Measurements from ENCODE around the gene NEO1. TPM values are rescaled to one million over a fixed set of nuclear protein-coding genes. Genes with fewer than 3 reads are reported as not detected.

NEO1 gene
- polyA plus RNA-seq, 1 of the 3 experiments (the other 2 are of a cell fraction): 13.1 TPM

DNA sequence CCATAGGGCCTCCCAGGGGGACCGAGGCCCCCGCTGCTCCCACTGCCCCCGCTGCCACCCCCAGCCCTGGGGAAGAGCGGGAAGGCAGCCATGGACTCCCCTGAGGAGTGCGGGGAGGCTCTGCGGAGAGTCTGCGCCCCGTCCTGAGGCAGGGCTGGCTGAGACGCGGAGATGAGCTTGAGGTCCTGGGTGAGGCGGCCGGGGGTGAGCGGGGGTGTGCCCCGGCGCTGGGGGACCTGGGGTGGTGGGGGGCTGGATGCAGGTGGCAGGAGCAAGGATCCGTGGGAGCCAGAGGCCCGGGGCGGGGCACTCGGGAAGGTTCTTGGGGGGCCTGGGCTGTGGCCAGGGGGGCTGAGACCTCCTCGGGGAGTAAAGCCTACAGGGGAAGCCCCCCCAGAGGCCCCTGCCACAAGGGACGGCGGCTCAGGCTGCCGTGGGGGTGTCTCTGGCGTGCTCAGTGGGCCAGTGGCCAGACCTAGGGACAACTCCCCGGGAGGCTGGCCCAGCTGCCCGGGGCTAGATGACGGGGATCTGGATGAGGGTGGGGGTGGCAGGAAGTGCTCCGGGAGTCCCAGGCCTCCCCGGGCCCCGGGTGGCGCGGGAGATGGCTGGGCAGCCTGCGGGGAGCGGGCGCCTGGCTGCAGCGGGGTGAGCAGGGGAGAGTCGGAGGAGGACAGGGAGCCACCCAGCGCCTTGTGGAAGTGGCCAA lies 270.6 kb downstream of the NEO1 start:
- WGBS (ENCODE audit: low lambda C conversion rate): 57% methylated on average over 30 of the region's 38 CpGs

DNA sequence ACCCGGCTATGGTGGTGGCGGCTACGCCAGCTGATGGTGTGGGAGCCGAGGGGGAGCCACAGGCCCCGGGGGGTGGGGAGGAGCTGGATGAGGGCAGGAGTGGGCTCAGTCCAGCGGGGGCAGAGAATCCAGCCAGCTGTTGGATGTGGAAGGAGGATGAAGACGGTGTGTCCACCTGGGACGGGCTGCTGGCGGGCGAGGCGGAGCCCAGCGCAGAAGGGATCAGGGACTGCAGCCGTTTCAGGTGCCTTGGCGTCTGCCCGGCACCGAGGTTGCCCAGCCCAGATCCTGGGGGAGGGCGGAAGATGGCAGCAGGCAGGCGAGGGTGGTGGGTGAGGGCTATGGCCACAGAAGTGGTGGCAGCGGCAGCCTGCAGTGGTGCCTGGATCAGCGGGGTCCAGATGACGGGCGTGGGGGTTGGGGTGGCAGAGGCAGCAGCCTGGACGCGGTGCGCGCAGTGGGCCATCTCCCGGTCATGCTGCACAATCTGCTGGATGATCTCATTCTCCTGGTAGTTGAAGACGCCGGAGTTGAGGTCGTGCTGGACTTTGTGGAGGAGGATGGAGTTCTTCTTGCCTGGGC lies 271.2 kb downstream of the NEO1 start:
- Histone ChIP-seq H3K9me2 (no peaks in the 10 kb centered on the region), H3K27ac (ENCODE audit: low read depth in 2 of 2, low read length in 1 of 2) (no peak overlapping the region), H3F3A (replicated peaks; ENCODE audit: insufficient read depth) (no peaks in the 10 kb centered on the region), H3K4me1 (ENCODE audit: control insufficient read depth in 1 of 2, insufficient read depth in 2 of 2, low read depth in 1 of 2, low read length in 1 of 2) (peaks cover 0 to under 1% of the 10 kb centered on the region in 2 experiments; a peak in 1 of 4 replicates), H3K9ac (no peak overlapping the region), H3K4me2 (no peak overlapping the region), H4K20me1 (ENCODE audit: insufficient read depth) (no peaks in the 10 kb centered on the region), H3K9me3 (no peaks in the 10 kb centered on the region), H3K36me3 (replicated peaks in 1 of 2; ENCODE audit: control insufficient read depth in 1 of 2, insufficient read depth in 2 of 2, low read length in 1 of 2) (no peaks in the 10 kb centered on the region), H3K27me3 (ENCODE audit: insufficient read depth) (no peaks in the 10 kb centered on the region), H3K4me3 (ENCODE audit: low read depth in 2 of 2, low read length in 1 of 2) (no peak overlapping the region), H2AFZ (ENCODE audit: low read depth) (no peak overlapping the region), H3K79me2 (ENCODE audit: insufficient read depth) (no peaks in the 10 kb centered on the region)
- ChIA-PET CTCF (no interaction called here), POLR2A (no interaction called here)
- WGBS (ENCODE audit: low lambda C conversion rate): 81% methylated on average over 30 of the region's 30 CpGs
- DNase-seq: no peak
- TF ChIP-seq, protein P1, sequence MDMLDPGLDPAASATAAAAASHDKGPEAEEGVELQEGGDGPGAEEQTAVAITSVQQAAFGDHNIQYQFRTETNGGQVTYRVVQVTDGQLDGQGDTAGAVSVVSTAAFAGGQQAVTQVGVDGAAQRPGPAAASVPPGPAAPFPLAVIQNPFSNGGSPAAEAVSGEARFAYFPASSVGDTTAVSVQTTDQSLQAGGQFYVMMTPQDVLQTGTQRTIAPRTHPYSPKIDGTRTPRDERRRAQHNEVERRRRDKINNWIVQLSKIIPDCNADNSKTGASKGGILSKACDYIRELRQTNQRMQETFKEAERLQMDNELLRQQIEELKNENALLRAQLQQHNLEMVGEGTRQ (IDR thresholded peaks at IDR 0.05; ENCODE audit: borderline replicate concordance, low read depth, low read length): no peak
- no peak for TF ChIP-seq EP300 (IDR thresholded peaks at IDR 0.05; ENCODE audit: borderline replicate concordance in 1 of 2, low read depth in 1 of 2, low read length in 1 of 2)
- TF ChIP-seq JUND (IDR thresholded peaks at IDR 0.05): no peak
- TF ChIP-seq MXI1 (IDR thresholded peaks at IDR 0.05; ENCODE audit: low read depth, low read length): no peak
- TF ChIP-seq TCF12 (IDR thresholded peaks at IDR 0.05): no peak
- TF ChIP-seq GATA2 (CRISPR knock-in tag; IDR thresholded peaks at IDR 0.05): no peak
- TF ChIP-seq TAF1 (IDR thresholded peaks at IDR 0.05; ENCODE audit: borderline replicate concordance, low read depth, low read length): no peak
- TF ChIP-seq, protein P2, sequence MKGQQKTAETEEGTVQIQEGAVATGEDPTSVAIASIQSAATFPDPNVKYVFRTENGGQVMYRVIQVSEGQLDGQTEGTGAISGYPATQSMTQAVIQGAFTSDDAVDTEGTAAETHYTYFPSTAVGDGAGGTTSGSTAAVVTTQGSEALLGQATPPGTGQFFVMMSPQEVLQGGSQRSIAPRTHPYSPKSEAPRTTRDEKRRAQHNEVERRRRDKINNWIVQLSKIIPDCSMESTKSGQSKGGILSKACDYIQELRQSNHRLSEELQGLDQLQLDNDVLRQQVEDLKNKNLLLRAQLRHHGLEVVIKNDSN (IDR thresholded peaks at IDR 0.05; ENCODE audit: borderline replicate concordance, low read depth): no peak

More for the DNA sequence above, 270.6 kb downstream of the NEO1 start:
- Histone ChIP-seq H3K27ac (ENCODE audit: low read depth in 2 of 2, low read length in 1 of 2) (no peak overlapping the region), H3K27me3 (ENCODE audit: insufficient read depth) (no peaks in the 10 kb centered on the region), H3K4me3 (ENCODE audit: low read depth in 2 of 2, low read length in 1 of 2) (no peak overlapping the region), H3K9me3 (no peaks in the 10 kb centered on the region), H3K9ac (no peak overlapping the region), H3K79me2 (ENCODE audit: insufficient read depth) (no peaks in the 10 kb centered on the region), H3F3A (replicated peaks; ENCODE audit: insufficient read depth) (no peaks in the 10 kb centered on the region), H3K9me2 (no peaks in the 10 kb centered on the region), H3K4me2 (no peak overlapping the region), H2AFZ (ENCODE audit: low read depth) (no peak overlapping the region), H3K36me3 (replicated peaks in 1 of 2; ENCODE audit: control insufficient read depth in 1 of 2, insufficient read depth in 2 of 2, low read length in 1 of 2) (no peaks in the 10 kb centered on the region), H3K4me1 (ENCODE audit: control insufficient read depth in 1 of 2, insufficient read depth in 2 of 2, low read depth in 1 of 2, low read length in 1 of 2) (peaks cover 0 to 2% of the 10 kb centered on the region in 2 experiments; a peak in 1 of 4 replicates), H4K20me1 (ENCODE audit: insufficient read depth) (no peaks in the 10 kb centered on the region)
- ChIA-PET CTCF (no interaction called here), POLR2A (no interaction called here)
- DNase-seq: peak; percentile 56
- TF ChIP-seq, protein P3, sequence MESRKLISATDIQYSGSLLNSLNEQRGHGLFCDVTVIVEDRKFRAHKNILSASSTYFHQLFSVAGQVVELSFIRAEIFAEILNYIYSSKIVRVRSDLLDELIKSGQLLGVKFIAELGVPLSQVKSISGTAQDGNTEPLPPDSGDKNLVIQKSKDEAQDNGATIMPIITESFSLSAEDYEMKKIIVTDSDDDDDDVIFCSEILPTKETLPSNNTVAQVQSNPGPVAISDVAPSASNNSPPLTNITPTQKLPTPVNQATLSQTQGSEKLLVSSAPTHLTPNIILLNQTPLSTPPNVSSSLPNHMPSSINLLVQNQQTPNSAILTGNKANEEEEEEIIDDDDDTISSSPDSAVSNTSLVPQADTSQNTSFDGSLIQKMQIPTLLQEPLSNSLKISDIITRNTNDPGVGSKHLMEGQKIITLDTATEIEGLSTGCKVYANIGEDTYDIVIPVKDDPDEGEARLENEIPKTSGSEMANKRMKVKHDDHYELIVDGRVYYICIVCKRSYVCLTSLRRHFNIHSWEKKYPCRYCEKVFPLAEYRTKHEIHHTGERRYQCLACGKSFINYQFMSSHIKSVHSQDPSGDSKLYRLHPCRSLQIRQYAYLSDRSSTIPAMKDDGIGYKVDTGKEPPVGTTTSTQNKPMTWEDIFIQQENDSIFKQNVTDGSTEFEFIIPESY (IDR thresholded peaks at IDR 0.05; ENCODE audit: borderline replicate concordance, low read depth): no peak
- no peak for TF ChIP-seq FOSL2 (IDR thresholded peaks at IDR 0.05; ENCODE audit: borderline replicate concordance, low read depth)
- TF ChIP-seq POLR2AphosphoS5 (IDR thresholded peaks at IDR 0.05; ENCODE audit: low read depth, low read length): no peak
- no peak for TF ChIP-seq GATA2 (CRISPR knock-in tag; IDR thresholded peaks at IDR 0.05)
- no peak for TF ChIP-seq GABPA (IDR thresholded peaks at IDR 0.05; ENCODE audit: low read depth)
- TF ChIP-seq, protein P4, sequence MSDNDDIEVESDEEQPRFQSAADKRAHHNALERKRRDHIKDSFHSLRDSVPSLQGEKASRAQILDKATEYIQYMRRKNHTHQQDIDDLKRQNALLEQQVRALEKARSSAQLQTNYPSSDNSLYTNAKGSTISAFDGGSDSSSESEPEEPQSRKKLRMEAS (IDR thresholded peaks at IDR 0.05; ENCODE audit: low read depth): no peak
- TF ChIP-seq TEAD4 (IDR thresholded peaks at IDR 0.05; ENCODE audit: borderline replicate concordance, insufficient read depth): no peak
- TF ChIP-seq NFIC (IDR thresholded peaks at IDR 0.05; ENCODE audit: borderline replicate concordance): no peak
- TF ChIP-seq NRF1 (IDR thresholded peaks at IDR 0.05; ENCODE audit: low read depth, low read length): no peak
- TF ChIP-seq, protein P2 (IDR thresholded peaks at IDR 0.05; ENCODE audit: borderline replicate concordance, low read depth): no peak
- TF ChIP-seq TAF1 (IDR thresholded peaks at IDR 0.05; ENCODE audit: borderline replicate concordance, low read depth, low read length): no peak
- TF ChIP-seq SMC3 (IDR thresholded peaks at IDR 0.05; ENCODE audit: low read depth, low read length): no peak
- TF ChIP-seq RCOR1 (IDR thresholded peaks at IDR 0.05; ENCODE audit: low read length): no peak
- TF ChIP-seq FOXM1 (IDR thresholded peaks at IDR 0.05; ENCODE audit: low read depth): no peak
- TF ChIP-seq SIN3A (IDR thresholded peaks at IDR 0.05; ENCODE audit: borderline replicate concordance, low read depth, low read length): no peak
- TF ChIP-seq CHD2 (IDR thresholded peaks at IDR 0.05; ENCODE audit: low read length, partially characterized antibody): no peak
- no peak for TF ChIP-seq EZH2phosphoT487 (IDR thresholded peaks at IDR 0.05; ENCODE audit: borderline replicate concordance, low read depth)
- no peak for TF ChIP-seq RXRA (IDR thresholded peaks at IDR 0.05; ENCODE audit: borderline replicate concordance, low read depth)
- TF ChIP-seq MEF2A (IDR thresholded peaks at IDR 0.05; ENCODE audit: borderline replicate concordance, low read depth): no peak
